ENCODE data around the gene ZC3H14. TPM values are rescaled to one million over a fixed set of nuclear protein-coding genes. Genes with fewer than 3 reads are reported as not detected.

Gene ZC3H14
- total RNA-seq, 1 experiment from 2014 or later = 90.6 TPM

- H3K79me1 ChIP-seq (ENCODE audit: insufficient read depth, low read depth, low read length, poor library complexity, severe bottlenecking) = no peaks in the 10 kb centered on the region
Measured at GRCh38 chr14:88533064-88533602, 29.7 kb upstream of the ZC3H14 start.

More at GRCh38 chr14:88533064-88533602, 29.7 kb upstream of the ZC3H14 start:
- no peaks in the 10 kb centered on the region for H3K23me2 ChIP-seq (ENCODE audit: insufficient read length, low read depth, low read length, poor library complexity, severe bottlenecking)
- no peak overlapping the region for H3K4me3 Mint-ChIP-seq
- no peak overlapping the region for H4K91ac ChIP-seq (ENCODE audit: insufficient read length, low read depth, low read length)
- peaks cover 15 to 33% (median 26%) of the 10 kb centered on the region in 3 experiments for H3K36me3 Mint-ChIP-seq (ENCODE audit: insufficient read depth in 1 of 3, low read depth in 3 of 3)
- H3K14ac ChIP-seq (ENCODE audit: insufficient read depth, low read length) = no peak overlapping the region
- H3T11ph ChIP-seq (ENCODE audit: low read length) = no peak overlapping the region
- no peak overlapping the region for H3K27ac Mint-ChIP-seq
- no peak overlapping the region for H2BK120ac ChIP-seq (ENCODE audit: low read depth, low read length, poor library complexity, severe bottlenecking)
- H3K27me3 ChIP-seq (ENCODE audit: insufficient read depth, low read length) = no peaks in the 10 kb centered on the region
- no peak overlapping the region for H2AFZ ChIP-seq (ENCODE audit: low read length)
- H4K8ac ChIP-seq (replicated peaks; ENCODE audit: insufficient read length, low read depth, low read length) = no peak overlapping the region
- no peak overlapping the region for H3K4me2 ChIP-seq (ENCODE audit: insufficient read depth, insufficient read length, low read length)
- TF ChIP-seq CTCF (conservative IDR thresholded peaks at IDR 0.05) = no peak
- no peak overlapping the region for H2AK5ac ChIP-seq (ENCODE audit: insufficient read length, low read length)
- peaks cover 2% of the 10 kb centered on the region; the same call in 1 of the 2 replicates for H3K4me1 ChIP-seq (ENCODE audit: insufficient read depth, low read length)
- no peak overlapping the region for H2BK5ac ChIP-seq (ENCODE audit: insufficient read length, low read length)
- H4K20me1 ChIP-seq (ENCODE audit: control insufficient read depth, insufficient read depth, insufficient read length) = no peaks in the 10 kb centered on the region
- no peak overlapping the region for H2BK20ac ChIP-seq (ENCODE audit: low read depth, low read length, poor library complexity, severe bottlenecking)
- no CpG with 5 or more reads among the region's 6 CpGs for WGBS (ENCODE audit: extremely low coverage, insufficient read length, low lambda C conversion rate)
- H3K9me3 Mint-ChIP-seq = peaks cover 0 to 12% of the 10 kb centered on the region in 2 experiments; a peak in 4 of 5 replicates
- H2BK15ac ChIP-seq (ENCODE audit: low read depth, low read length) = no peak overlapping the region
- no peak overlapping the region for H4K5ac ChIP-seq (ENCODE audit: insufficient read length, low read depth, low read length)
- no peak overlapping the region for H3K27ac ChIP-seq (ENCODE audit: insufficient read length, low read depth, low read length)
- H3K18ac ChIP-seq (ENCODE audit: insufficient read length, low read depth, low read length) = no peak overlapping the region
- no peaks in the 10 kb centered on the region for H3K79me2 ChIP-seq (ENCODE audit: insufficient read depth, low read length)
- no peak overlapping the region for H3K56ac ChIP-seq (ENCODE audit: insufficient read length, low read depth, low read length)
- H3K4me1 Mint-ChIP-seq = no peaks in the 10 kb centered on the region
- no peak overlapping the region for H3K23ac ChIP-seq (ENCODE audit: insufficient read length, low read depth, low read length)
- DNase-seq = no peak
- no peaks in the 10 kb centered on the region for H3K9me3 ChIP-seq (ENCODE audit: control insufficient read depth, low read depth, low read length)
- no peak overlapping the region for H3K4ac ChIP-seq (ENCODE audit: low read depth, low read length)
- H2BK12ac ChIP-seq (ENCODE audit: insufficient read length, low read depth, low read length) = no peak overlapping the region
- H3K9ac ChIP-seq (ENCODE audit: extremely low read depth, insufficient read length, low read length) = no peak overlapping the region
- H3K27me3 Mint-ChIP-seq (ENCODE audit: low read depth) = no peaks in the 10 kb centered on the region
